Tibial nerve (tissue), 4 donors: ENCODE results near the gene FNDC3B. TPM values are rescaled to one million over a fixed set of nuclear protein-coding genes. Genes with fewer than 3 reads are reported as not detected.

Source experiments
- DNase-seq, 2 donors: peaks; one replicate each; pipeline ENCODE4 v3.0.0-alpha.2; 2019; ENCODE audit warnings: low spot score in 2 of 2
- H3K27ac ChIP-seq, 4 donors: fragments of 200-600 bp; sonication (generic) in 3 of 4; one replicate each; pipeline ENCODE4 v1.5.1; 2017 to 2019; ENCODE audit warnings: mild to moderate bottlenecking in 1 of 4
- H3K27me3 ChIP-seq, 2 donors: fragments of 200-600 bp; sonication (generic) in 1 of 2; one replicate each; pipeline versions ENCODE4 v1.5.1 to v1.6.0; 2017 to 2019
- H3K36me3 ChIP-seq, 3 donors: fragments of 200-600 bp; sonication (generic); one replicate each; pipeline ENCODE4 v1.5.1; 2018 to 2019
- H3K4me1 ChIP-seq, 4 donors: fragments of 200-600 bp; sonication (generic) in 3 of 4; one replicate each; pipeline ENCODE4 v1.5.1; 2017 to 2019
- H3K4me3 ChIP-seq, 4 donors: fragments of 200-600 bp; sonication (generic) in 3 of 4; one replicate each; pipeline ENCODE4 v1.5.1; 2017 to 2019; ENCODE audit warnings: mild to moderate bottlenecking in 1 of 4, moderate library complexity in 1 of 4
- H3K9me3 ChIP-seq, 4 donors: fragments of 200-600 bp; sonication (generic) in 3 of 4; one replicate each; pipeline ENCODE4 v1.5.1; 2017 to 2019
- CTCF ChIP-seq, 5 experiments: fragments of 200-600 bp in 3 of 5; fragments of 450-650 bp in 2 of 5; sonication (generic) in 3 of 5; IDR thresholded peaks; one replicate each; pipeline ENCODE4 v1.5.1; 2016 to 2019; ENCODE audit warnings: antibody characterized with exemption in 5 of 5, mild to moderate bottlenecking in 3 of 5, moderate library complexity in 2 of 5
- EP300 ChIP-seq, 2 donors: sonication (generic); formaldehyde crosslinking; IDR thresholded peaks; one replicate each; pipeline ENCODE4 v1.6.1; 2017; ENCODE audit warnings: antibody characterized with exemption in 2 of 2, mild to moderate bottlenecking in 1 of 2
- POLR2A ChIP-seq, 2 donors: fragments of 450-650 bp; IDR thresholded peaks; one replicate each; pipeline ENCODE4 v1.6.1; 2017; ENCODE audit warnings: antibody characterized with exemption in 2 of 2, mild to moderate bottlenecking in 2 of 2, moderate library complexity in 2 of 2
- WGBS, 2 donors: methylation state at CpG; one replicate each; pipeline ENCODE4 v1.1.5; 2018; 5-methylcytosine and 5-hydroxymethylcytosine counted together
- total RNA-seq, 4 donors: library from RNA; depleted of rRNA; stranded (reverse); fragments of >200 nt; gene quantifications; one replicate each; pipeline ENCODE4 v1.1.0, GENCODE V29; 2016

The FNDC3B gene
- total RNA-seq, 4 donors from 2014 or later, result 87.5 to 106 (median 95.7) TPM

DNA sequence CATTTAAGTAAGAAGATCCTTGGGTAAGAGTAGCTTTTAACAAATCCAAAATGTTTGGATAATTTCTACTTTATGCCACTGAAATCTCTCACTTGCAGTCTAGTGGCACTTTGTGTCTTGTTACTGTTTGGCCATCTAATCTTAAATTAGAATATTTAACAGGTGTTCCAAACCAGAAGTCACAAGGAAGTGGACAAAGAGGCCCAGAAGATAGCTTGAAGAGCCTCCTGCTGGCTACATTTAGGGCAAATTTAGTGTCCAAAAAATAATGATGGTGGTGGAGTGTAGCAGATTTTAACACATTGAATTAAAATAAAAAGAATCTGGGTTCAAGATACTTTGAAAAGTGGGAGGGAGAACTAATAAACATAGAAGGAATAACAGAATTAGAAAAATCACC lies 236.7 kb downstream of the FNDC3B start:
- Histone ChIP-seq H3K36me3 (peaks cover 0 to 7% (median 0%) of the 10 kb centered on the region in 3 donors), H3K27me3 (no peaks in the 10 kb centered on the region), H3K9me3 (no peaks in the 10 kb centered on the region), H3K4me3 (no peak overlapping the region), H3K27ac (no peak overlapping the region), H3K4me1 (peaks cover 0 to 47% (median 14%) of the 10 kb centered on the region in 4 donors)
- TF ChIP-seq POLR2A (IDR thresholded peaks at IDR 0.05), result no peak
- TF ChIP-seq CTCF (IDR thresholded peaks at IDR 0.05), result no peak
- TF ChIP-seq EP300 (IDR thresholded peaks at IDR 0.05), result no peak
- no peak for DNase-seq

DNA sequence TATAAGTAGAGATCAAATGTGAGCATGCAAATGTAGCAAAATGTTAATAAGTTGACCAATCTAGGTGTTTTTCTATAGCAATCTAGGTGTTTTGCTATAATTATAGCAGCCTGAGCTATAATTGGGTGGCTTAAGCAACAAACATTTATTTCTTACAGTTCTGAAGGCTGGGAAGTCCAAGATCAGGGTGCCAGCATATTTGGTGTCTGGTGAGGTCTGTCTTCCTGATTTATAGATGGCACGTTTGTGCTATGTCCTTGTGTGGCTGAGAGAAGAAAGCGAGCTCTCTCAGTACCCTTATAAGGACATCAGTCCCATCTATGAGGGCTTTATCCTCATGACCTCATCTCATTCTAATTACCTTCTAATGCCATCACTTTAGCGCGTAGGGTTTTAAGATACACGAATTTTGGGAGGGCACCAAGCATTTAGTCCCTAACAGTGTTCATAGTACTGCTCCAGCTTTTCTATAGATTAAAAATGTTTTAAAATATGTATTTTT lies 237.8 kb downstream of the FNDC3B start:
- DNase-seq, result no peak
- Histone ChIP-seq H3K27ac (no peak overlapping the region), H3K9me3 (no peaks in the 10 kb centered on the region), H3K4me3 (no peak overlapping the region), H3K4me1 (peaks cover 0 to 37% (median 15%) of the 10 kb centered on the region in 4 donors), H3K36me3 (peaks cover 0 to 7% (median 0%) of the 10 kb centered on the region in 3 donors), H3K27me3 (no peaks in the 10 kb centered on the region)
- 93% methylated on average over 5 of the region's 5 CpGs for WGBS, 2 donors
- TF ChIP-seq CTCF (IDR thresholded peaks at IDR 0.05) (no peak), POLR2A (IDR thresholded peaks at IDR 0.05) (no peak), EP300 (IDR thresholded peaks at IDR 0.05) (no peak)

GRCh38 chr3:172279191-172279640 lies 239.8 kb downstream of the FNDC3B start:
- Histone ChIP-seq H3K27ac (peak overlapping the region in 2 of 4 donors; percentile 19 to 75), H3K27me3 (no peaks in the 10 kb centered on the region)

DNA sequence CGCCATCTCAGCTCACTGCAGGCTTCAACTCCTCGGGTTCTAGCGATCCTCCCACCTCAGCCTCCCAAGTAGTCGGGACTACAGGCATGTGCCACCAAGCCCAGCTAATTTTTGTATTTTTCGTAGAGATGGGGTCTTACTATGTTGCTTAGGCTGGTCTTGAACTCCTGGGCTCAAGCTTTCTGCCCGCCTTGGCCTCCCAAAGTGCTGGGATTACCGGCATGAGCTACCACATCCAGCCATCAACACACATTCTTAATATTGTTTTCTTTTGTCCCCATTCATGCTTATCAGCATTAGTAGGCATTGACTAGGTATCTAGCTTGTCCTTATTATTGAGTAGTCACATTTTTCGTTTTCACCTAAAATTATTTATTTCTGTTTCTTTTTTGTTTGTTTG lies 240.6 kb downstream of the FNDC3B start:
- Histone ChIP-seq H3K9me3 (no peaks in the 10 kb centered on the region), H3K27me3 (no peaks in the 10 kb centered on the region), H3K4me1 (peaks cover 0 to 31% (median 15%) of the 10 kb centered on the region in 4 donors), H3K4me3 (no peak overlapping the region), H3K27ac (peak overlapping the region in 1 of 4 donors; percentile 75), H3K36me3 (no peaks in the 10 kb centered on the region)
- no peak for DNase-seq
- WGBS, 2 donors, result 86 to 92% methylated on average over 8 of the region's 8 CpGs
- TF ChIP-seq CTCF (IDR thresholded peaks at IDR 0.05) (no peak), POLR2A (IDR thresholded peaks at IDR 0.05) (no peak), EP300 (IDR thresholded peaks at IDR 0.05) (no peak)

More at GRCh38 chr3:172279191-172279640, 239.8 kb downstream of the FNDC3B start:
- Histone ChIP-seq H3K4me3 (no peak overlapping the region), H3K36me3 (peaks cover 0 to 6% (median 0%) of the 10 kb centered on the region in 3 donors), H3K9me3 (no peaks in the 10 kb centered on the region), H3K4me1 (peaks cover 0 to 31% (median 15%) of the 10 kb centered on the region in 4 donors)
- WGBS, 2 donors, result 42 to 46% methylated on average over 5 of the region's 5 CpGs
- no peak for TF ChIP-seq EP300 (IDR thresholded peaks at IDR 0.05)
- no peak for TF ChIP-seq POLR2A (IDR thresholded peaks at IDR 0.05)
- no peak for TF ChIP-seq CTCF (IDR thresholded peaks at IDR 0.05)
- DNase-seq, result no peak

GRCh38 chr3:172280406-172281051 lies 241.2 kb downstream of the FNDC3B start:
- H3K27me3 ChIP-seq, result no peaks in the 10 kb centered on the region
- WGBS, 2 donors, result 28 to 66% methylated on average over 1 of the region's 1 CpG
- H3K4me1 ChIP-seq, result peaks cover 0 to 33% (median 15%) of the 10 kb centered on the region in 4 donors
- no peak for DNase-seq
- no peak overlapping the region for H3K4me3 ChIP-seq
- TF ChIP-seq CTCF (IDR thresholded peaks at IDR 0.05) (no peak), EP300 (IDR thresholded peaks at IDR 0.05) (no peak), POLR2A (IDR thresholded peaks at IDR 0.05) (no peak)
- H3K9me3 ChIP-seq, result no peaks in the 10 kb centered on the region
- no peaks in the 10 kb centered on the region for H3K36me3 ChIP-seq
- H3K27ac ChIP-seq, result peak overlapping the region in 1 of 4 donors; percentile 42
